Fibroblast of lung (primary cell): Measurements from ENCODE around the gene MMADHC. TPM values are rescaled to one million over a fixed set of nuclear protein-coding genes. Genes with fewer than 3 reads are reported as not detected.

Experiments used
- DNase-seq, 2 donors: peaks; one replicate each; pipeline versions ENCODE4 v3.0.0 to v3.0.0-alpha.2; 2010; ENCODE audit warnings: low read depth in 2 of 2
- H2AFZ ChIP-seq: 2 replicates; pipeline ENCODE4 v1.5.1; 2012; ENCODE audit warnings: low read length, control low read depth, inconsistent platforms
- H3K27ac ChIP-seq: 2 replicates; pipeline ENCODE4 v1.5.1; 2011; ENCODE audit warnings: low read length, control low read depth; ENCODE audit not compliant: insufficient read depth
- H3K27me3 ChIP-seq: 2 replicates; pipeline ENCODE4 v1.5.1; 2011; ENCODE audit warnings: mild to moderate bottlenecking, low read length; ENCODE audit not compliant: control insufficient read depth, insufficient read depth
- H3K36me3 ChIP-seq: 2 replicates; pipeline ENCODE4 v1.5.1; 2011; ENCODE audit warnings: low read length; ENCODE audit not compliant: control insufficient read depth, insufficient read depth
- H3K4me1 ChIP-seq: 2 replicates; pipeline ENCODE4 v1.5.1; 2011; ENCODE audit warnings: low read length; ENCODE audit not compliant: control insufficient read depth, insufficient read depth; ENCODE audit errors: extremely low read depth
- H3K4me2 ChIP-seq: 2 replicates; pipeline ENCODE4 v1.5.1; 2011; ENCODE audit warnings: low read length, control low read depth; ENCODE audit not compliant: insufficient read depth; ENCODE audit errors: extremely low read depth
- H3K4me3 ChIP-seq, 4 experiments: fragments of 200-600 bp in 1 of 4; sonication (generic) in 1 of 4; replicated peaks in 1 of 4; 2 replicates each; pipeline ENCODE4 v1.5.1; 2011 to 2016; ENCODE audit warnings: low read length in 4 of 4, low read depth in 3 of 4, mild to moderate bottlenecking in 3 of 4, control low read depth in 2 of 4, inconsistent platforms in 1 of 4, mixed read lengths in 1 of 4; ENCODE audit not compliant: insufficient read depth in 1 of 4; ENCODE audit errors: control extremely low read depth in 1 of 4
- H3K79me2 ChIP-seq: 2 replicates; pipeline ENCODE4 v1.5.1; 2012; ENCODE audit warnings: mild to moderate bottlenecking, low read length, inconsistent platforms; ENCODE audit not compliant: control insufficient read depth, insufficient read depth
- H3K9ac ChIP-seq: 2 replicates; pipeline ENCODE4 v1.5.1; 2011; ENCODE audit warnings: mild to moderate bottlenecking, low read length, control low read depth; ENCODE audit not compliant: insufficient read depth
- H3K9me3 ChIP-seq: 2 replicates; pipeline ENCODE4 v1.5.1; 2012; ENCODE audit warnings: low read depth, low read length; ENCODE audit not compliant: control insufficient read depth, insufficient read depth
- H4K20me1 ChIP-seq: 2 replicates; pipeline ENCODE4 v1.5.1; 2011; ENCODE audit warnings: low read length; ENCODE audit not compliant: control insufficient read depth, insufficient read depth; ENCODE audit errors: extremely low read depth
- CTCF ChIP-seq, 2 donors: IDR thresholded peaks in 1 of 2; conservative IDR thresholded peaks in 1 of 2; 1 replicate in 1 of 2; 2 replicates in 1 of 2; pipeline ENCODE4 v1.5.1; 2011 to 2012; ENCODE audit warnings: low read length in 2 of 2, control low read depth in 1 of 2, inconsistent platforms in 1 of 2, low read depth in 1 of 2, mild to moderate bottlenecking in 1 of 2
- EZH2 ChIP-seq: IDR thresholded peaks from 2 replicates; pipeline ENCODE4 v1.5.1; 2012; ENCODE audit warnings: low read length, control low read depth, mild to moderate bottlenecking; ENCODE audit errors: missing control alignments
- polyA plus RNA-seq, 2 donors: library from polyadenylated mRNA; depleted of rRNA in 1 of 2; stranded (reverse) in 1 of 2; unstranded in 1 of 2; fragments of >200 nt; gene quantifications; 2 replicates each; pipeline ENCODE4 v1.2.1, GENCODE V29; 2011 to 2012; ENCODE audit warnings: missing spikeins in 1 of 2
- total RNA-seq: library from RNA; depleted of rRNA; stranded (reverse); fragments of >200 nt; gene quantifications from 2 replicates; pipeline ENCODE4 v1.2.1, GENCODE V29; 2014

The MMADHC gene
- total and polyA plus RNA-seq, 2 donors (not counting 1 experiment from before 2014, with no cell fraction given): 156 to 173 TPM

- Histone ChIP-seq H3K4me2 (no peak overlapping the region), H3K27me3 (no peaks in the 10 kb centered on the region), H2AFZ (no peak overlapping the region), H3K4me1 (no peaks in the 10 kb centered on the region), H3K4me3 (no peak overlapping the region), H3K9ac (no peak overlapping the region), H3K36me3 (no peaks in the 10 kb centered on the region), H3K27ac (no peak overlapping the region), H4K20me1 (no peaks in the 10 kb centered on the region), H3K79me2 (no peaks in the 10 kb centered on the region), H3K9me3 (no peaks in the 10 kb centered on the region)
- TF ChIP-seq CTCF (conservative IDR thresholded peaks at IDR 0.05 in 1 of 2, IDR thresholded peaks at IDR 0.05 in 1 of 2; ENCODE audit: low read depth in 1 of 2, low read length in 2 of 2) (no peak), EZH2 (no peak)
- DNase-seq: no peak
Measured at GRCh38 chr2:149625271-149625670, 37.7 kb upstream of the MMADHC start.

- Histone ChIP-seq H3K27ac (no peak overlapping the region), H3K36me3 (no peaks in the 10 kb centered on the region), H3K9ac (no peak overlapping the region), H3K9me3 (no peaks in the 10 kb centered on the region), H3K4me1 (no peaks in the 10 kb centered on the region), H4K20me1 (no peaks in the 10 kb centered on the region), H3K79me2 (no peaks in the 10 kb centered on the region), H3K4me3 (no peak overlapping the region), H3K4me2 (no peak overlapping the region), H2AFZ (no peak overlapping the region), H3K27me3 (no peaks in the 10 kb centered on the region)
- DNase-seq: no peak
- TF ChIP-seq CTCF (conservative IDR thresholded peaks at IDR 0.05 in 1 of 2, IDR thresholded peaks at IDR 0.05 in 1 of 2; ENCODE audit: low read depth in 1 of 2, low read length in 2 of 2) (no peak), EZH2 (no peak)
Measured at GRCh38 chr2:149622343-149622742, 34.8 kb upstream of the MMADHC start.

- Histone ChIP-seq H3K27ac (no peak overlapping the region), H3K4me1 (peaks cover 2% of the 10 kb centered on the region), H2AFZ (no peak overlapping the region), H3K4me2 (no peak overlapping the region), H3K4me3 (no peak overlapping the region), H3K36me3 (no peaks in the 10 kb centered on the region), H3K27me3 (no peaks in the 10 kb centered on the region), H3K79me2 (no peaks in the 10 kb centered on the region), H3K9ac (no peak overlapping the region), H3K9me3 (no peaks in the 10 kb centered on the region), H4K20me1 (no peaks in the 10 kb centered on the region)
- DNase-seq: peak; percentile 28 to 74
- TF ChIP-seq CTCF (conservative IDR thresholded peaks at IDR 0.05 in 1 of 2, IDR thresholded peaks at IDR 0.05 in 1 of 2; ENCODE audit: low read depth in 1 of 2, low read length in 2 of 2) (no peak), EZH2 (no peak)
Measured at GRCh38 chr2:149617476-149617875, 29.9 kb upstream of the MMADHC start.
